PC-3 (cell line): ENCODE results near the gene RAI1.

Experiments used
- CTCF ChIP-seq: fragments of 300-600 bp; sonication (generic); conservative IDR thresholded peaks from 2 replicates; pipeline ENCODE4 v1.5.1; 2017; ENCODE audit warnings: antibody characterized with exemption, low read depth, mild to moderate bottlenecking, low read length
- EZH2 ChIP-seq: fragments of 300-600 bp; sonication (generic); IDR thresholded peaks from one replicate; pipeline ENCODE4 v1.6.1; 2017; ENCODE audit warnings: antibody characterized with exemption, mild to moderate bottlenecking, low read length; ENCODE audit not compliant: unreplicated experiment
- EZH2phosphoT487 ChIP-seq: fragments of 300-600 bp; sonication (generic); IDR thresholded peaks from 2 replicates; pipeline ENCODE4 v1.6.1; 2018; ENCODE audit warnings: mild to moderate bottlenecking, antibody characterized with exemption, low read length, borderline replicate concordance

GRCh38 chr17:17680477-17681186, 626 bp upstream of the RAI1 start:
- TF ChIP-seq CTCF, result no peak
- no peak for TF ChIP-seq EZH2
- TF ChIP-seq EZH2phosphoT487, result no peak
